GM20431 (cell line): ENCODE results near the gene BRD8.
"Not testable (repeated sequence)": the region's sequence is repeated elsewhere in the genome, so short reads cannot be mapped to it uniquely, and the experiment has no call there.

ENCODE experiments used
- in situ Hi-C: fragments of 300-500 bp; cut with MseI, MboI; formaldehyde crosslinking; loops from one replicate; pipeline ENCODE4 v1.15.0; 2020; ENCODE audit warnings: low sequenced_read_pairs; ENCODE audit not compliant: unreplicated experiment

The BRD8 gene, protein sequence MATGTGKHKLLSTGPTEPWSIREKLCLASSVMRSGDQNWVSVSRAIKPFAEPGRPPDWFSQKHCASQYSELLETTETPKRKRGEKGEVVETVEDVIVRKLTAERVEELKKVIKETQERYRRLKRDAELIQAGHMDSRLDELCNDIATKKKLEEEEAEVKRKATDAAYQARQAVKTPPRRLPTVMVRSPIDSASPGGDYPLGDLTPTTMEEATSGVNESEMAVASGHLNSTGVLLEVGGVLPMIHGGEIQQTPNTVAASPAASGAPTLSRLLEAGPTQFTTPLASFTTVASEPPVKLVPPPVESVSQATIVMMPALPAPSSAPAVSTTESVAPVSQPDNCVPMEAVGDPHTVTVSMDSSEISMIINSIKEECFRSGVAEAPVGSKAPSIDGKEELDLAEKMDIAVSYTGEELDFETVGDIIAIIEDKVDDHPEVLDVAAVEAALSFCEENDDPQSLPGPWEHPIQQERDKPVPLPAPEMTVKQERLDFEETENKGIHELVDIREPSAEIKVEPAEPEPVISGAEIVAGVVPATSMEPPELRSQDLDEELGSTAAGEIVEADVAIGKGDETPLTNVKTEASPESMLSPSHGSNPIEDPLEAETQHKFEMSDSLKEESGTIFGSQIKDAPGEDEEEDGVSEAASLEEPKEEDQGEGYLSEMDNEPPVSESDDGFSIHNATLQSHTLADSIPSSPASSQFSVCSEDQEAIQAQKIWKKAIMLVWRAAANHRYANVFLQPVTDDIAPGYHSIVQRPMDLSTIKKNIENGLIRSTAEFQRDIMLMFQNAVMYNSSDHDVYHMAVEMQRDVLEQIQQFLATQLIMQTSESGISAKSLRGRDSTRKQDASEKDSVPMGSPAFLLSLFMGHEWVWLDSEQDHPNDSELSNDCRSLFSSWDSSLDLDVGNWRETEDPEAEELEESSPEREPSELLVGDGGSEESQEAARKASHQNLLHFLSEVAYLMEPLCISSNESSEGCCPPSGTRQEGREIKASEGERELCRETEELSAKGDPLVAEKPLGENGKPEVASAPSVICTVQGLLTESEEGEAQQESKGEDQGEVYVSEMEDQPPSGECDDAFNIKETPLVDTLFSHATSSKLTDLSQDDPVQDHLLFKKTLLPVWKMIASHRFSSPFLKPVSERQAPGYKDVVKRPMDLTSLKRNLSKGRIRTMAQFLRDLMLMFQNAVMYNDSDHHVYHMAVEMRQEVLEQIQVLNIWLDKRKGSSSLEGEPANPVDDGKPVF

GRCh38 chr5:138178516-138179276, at the start of gene BRD8, which contains the start of gene KIF20A:
BRD8 (minus strand) TSS chr5:138178630; CDS start chr5:138178614, 16 bp downstream.
KIF20A (plus strand) TSS chr5:138179112; CDS start chr5:138179681, 569 bp downstream.
- in situ Hi-C loops, result no loop called here

DNA sequence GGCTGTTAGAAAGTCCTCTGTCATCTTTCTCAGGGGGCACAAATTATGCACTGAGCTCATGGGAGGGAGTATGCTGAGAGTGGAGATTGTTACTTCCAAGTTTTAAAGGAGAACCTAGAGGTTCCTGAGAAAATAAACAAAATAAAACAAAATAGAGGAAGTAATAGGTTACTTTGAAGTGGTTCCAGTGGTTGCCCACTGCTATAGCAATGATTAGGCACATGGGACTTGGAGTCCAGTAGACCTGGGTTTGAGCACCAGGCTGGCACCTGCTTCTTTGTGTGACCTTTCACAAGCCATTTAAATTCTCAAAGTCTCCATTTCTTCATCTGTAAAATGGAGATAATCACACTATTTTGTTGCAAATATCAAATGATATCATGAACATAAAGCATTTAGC, 48.5 kb upstream of the BRD8 start:
- in situ Hi-C loops, result no loop called here

DNA sequence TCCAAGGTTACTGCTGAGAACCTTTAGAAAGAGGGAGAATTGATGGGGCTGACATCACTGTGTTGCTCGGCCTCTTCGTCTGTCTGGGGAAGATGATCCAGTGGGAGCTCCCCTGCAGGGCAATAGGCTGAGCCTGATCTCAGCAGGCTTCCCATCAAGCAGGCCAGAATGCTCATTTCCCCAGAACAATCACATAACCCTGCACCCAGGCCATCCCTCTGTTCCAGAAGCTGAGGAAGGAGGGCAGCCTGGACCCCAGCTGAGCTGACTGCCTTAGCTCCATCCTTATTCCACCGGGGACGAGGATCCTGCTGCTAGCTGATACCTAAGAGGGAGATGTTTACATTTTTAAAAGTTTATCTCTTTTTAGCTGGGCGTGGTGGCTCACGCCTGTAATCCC, 46.3 kb upstream of the BRD8 start:
- in situ Hi-C loops, result no loop called here

GRCh38 chr5:138223532-138223931, 45.1 kb upstream of the BRD8 start:
- in situ Hi-C loops, result no loop called here

- in situ Hi-C loops, result no loop called here
Measured at GRCh38 chr5:138216799-138217198, 38.4 kb upstream of the BRD8 start.

- in situ Hi-C loops, result no loop called here
Measured at GRCh38 chr5:138213161-138214029, 35.0 kb upstream of the BRD8 start, which contains the start of gene CDC23. CDC23 (minus strand) TSS chr5:138213323; CDS start chr5:138213312, 11 bp downstream.

GRCh38 chr5:138212828-138213160, 34.4 kb upstream of the BRD8 start:
- in situ Hi-C loops, result no loop called here

GRCh38 chr5:138210985-138211384, 32.6 kb upstream of the BRD8 start:
- in situ Hi-C loops, result no loop called here

DNA sequence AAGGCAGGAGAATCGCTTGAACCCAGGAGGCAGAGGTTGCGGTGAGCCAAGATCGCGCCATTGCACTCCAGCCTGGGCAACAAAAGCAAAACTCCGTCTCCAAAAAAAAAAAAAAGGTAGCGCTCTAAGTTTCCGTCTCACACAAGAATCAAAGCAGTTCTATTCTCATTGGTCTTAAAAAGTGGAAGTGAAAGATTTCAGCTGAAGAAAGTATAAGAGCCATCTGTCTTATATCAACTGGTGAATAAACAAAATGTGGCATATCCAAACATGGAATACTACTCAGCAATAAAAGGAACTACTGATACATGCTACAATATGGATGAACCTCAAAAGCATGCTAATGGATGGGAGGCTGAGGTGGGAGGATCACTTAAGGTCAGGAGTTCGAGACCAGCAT, 15.4 kb upstream of the BRD8 start:
- in situ Hi-C loops, result not testable (repeated sequence)

- in situ Hi-C loops, result no loop called here
Measured at GRCh38 chr5:138192826-138193225, 14.4 kb upstream of the BRD8 start.

DNA sequence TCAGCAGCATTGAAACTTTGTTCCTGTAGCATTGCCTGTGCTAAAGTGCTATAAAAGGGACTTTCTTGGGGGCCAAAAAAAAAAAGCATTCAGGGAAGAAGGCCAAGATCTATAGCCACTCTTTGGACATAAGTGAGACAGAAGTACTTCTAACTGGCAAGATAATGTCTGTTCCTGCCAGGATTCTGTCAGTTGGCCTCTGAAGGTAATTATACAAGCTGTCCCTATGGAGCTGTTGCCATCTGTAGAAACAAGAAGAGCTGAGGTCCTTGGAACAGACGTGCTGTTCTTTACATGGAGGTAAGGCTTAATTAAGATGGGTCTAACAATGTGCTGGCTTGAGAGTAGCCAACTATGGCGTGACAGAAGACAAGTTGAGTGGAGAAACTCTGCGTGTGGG, 10.2 kb upstream of the BRD8 start:
- in situ Hi-C loops, result no loop called here

DNA sequence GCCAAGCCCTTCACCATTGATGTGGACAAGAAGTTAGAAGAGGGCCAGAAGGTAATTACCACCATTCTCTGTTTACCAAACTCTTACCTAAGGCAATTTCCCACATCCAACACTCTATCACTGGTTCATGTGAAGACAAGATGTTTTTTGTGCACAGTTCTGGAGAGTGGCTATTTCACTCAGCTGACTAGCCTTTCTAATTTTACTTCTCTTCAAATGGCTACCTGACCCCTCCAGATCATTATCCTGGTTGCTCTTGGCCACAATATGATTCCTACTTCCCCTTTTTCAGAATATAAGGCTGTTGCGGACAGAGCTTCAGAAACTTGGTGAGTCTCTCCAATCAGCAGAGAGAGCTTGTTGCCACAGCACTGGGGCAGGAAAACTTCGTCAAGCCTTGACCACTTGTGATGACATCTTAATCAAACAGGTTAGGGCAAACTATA, 7.6 kb upstream of the BRD8 start:
- in situ Hi-C loops, result no loop called here

DNA sequence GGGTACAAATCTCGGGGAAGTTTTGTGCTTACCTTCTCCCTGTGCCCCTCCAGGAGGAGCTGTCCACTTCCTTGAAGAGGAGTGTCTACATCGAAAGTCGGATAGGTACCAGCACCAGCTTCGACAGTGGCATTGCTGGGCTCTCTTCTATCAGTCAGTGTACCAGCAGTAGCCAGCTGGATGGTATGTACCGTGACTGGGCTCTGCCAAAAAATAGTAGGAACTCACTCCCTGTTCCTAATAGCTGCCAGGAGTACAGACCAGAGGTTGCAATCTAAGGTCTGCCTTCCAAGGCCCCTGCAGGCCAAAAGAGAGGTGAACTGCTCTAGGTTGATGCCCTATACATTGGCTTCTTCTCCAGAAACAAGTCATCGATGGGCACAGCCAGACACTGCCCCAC, 4.4 kb upstream of the BRD8 start:
- in situ Hi-C loops, result no loop called here

DNA sequence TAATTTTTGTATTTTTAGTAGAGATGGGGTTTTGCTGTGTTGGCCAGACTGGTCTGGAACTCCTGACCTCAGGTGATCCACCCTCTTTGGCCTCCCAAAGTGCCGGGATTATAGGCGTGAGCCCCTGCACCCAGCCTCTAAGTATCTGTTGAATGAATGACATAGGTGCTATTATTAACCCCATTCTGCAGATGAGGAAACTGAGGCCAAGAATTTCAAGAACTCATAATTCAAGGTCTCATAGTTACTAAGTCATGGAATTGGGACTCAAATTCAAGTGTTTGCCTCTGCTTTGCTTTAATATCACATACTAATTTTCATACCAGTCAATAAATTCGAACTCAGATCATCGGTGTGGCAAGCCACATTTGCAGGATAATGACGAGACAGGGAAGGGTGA, 2.4 kb upstream of the BRD8 start:
- in situ Hi-C loops, result no loop called here

DNA sequence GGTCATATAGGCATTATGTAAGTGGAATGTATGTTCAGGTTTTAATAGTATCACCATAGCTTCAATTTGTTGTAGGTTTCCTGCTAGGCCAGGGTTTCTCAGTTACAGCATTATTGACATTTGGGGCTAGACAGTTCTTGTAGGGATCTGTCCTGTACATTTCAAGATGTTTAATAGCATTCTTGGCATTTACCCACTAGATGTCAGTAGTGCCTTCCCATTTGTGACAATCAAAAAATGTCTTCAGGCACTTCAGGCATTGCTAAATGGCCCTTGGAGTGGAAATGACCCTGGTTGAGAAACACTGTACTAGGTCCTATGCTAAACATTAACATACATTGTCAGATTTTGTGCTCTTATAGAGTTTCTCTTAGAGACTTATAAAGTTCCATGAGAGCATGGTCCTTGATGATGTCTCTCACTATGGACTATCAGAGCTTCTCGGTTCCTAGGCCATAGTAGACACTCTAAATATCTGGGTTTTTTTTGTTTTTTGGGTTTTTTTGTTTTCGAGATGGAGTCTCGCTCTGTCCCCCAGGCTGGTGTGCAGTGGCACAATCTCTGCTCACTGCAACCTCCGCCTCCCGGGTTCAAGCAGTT, 1.9 kb upstream of the BRD8 start:
- in situ Hi-C loops, result no loop called here

- in situ Hi-C loops, result no loop called here
Measured at GRCh38 chr5:138179277-138179857, 937 bp upstream of the BRD8 start.

DNA sequence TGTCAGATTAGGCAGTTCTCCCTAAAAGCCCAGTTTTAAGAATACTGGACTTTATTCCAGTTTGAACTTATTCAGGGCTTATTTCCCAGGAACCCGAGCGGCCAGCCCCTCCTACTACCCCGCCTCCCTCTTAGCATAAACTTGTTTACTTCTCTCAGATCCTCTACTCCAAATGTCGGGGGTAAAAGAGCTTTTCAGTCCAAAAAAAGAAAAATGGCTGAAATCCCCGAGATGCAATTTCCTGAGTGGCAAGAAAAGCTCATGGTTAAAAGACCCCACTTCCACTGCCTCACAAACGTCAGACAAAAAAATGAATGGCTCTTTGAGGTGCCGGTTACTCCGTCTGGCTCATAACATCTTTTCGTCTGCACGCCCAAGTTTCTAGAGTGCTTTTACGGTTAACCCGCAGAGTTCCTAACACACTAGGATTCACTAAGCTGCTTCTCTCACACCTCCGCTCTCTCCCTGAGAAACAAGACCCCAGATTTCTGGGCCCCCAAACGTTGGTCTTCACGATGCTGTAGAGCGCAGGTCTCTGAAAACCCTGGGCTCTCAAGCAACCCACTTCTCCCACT, 402 bp downstream of the BRD8 start:
- in situ Hi-C loops, result no loop called here

DNA sequence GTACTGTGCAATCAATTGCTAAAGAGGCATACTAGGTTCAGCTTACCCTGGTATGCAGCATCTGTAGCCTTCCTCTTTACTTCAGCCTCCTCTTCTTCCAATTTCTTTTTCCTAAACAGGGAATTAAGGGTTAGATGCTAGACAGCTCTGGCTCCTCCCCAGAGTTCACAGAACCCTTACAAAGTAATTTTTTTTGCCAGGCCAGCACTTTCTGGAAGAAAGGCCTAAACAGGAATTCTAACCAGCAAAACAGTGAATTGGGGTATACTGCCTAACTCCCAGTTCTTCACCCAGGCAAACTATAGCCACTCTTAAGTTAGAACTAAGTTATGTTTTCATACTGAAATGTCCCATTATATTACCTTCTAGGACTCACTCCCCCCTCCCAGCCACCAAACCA, 8.1 kb downstream of the BRD8 start:
- in situ Hi-C loops, result no loop called here
